ENCODE measurements around the gene COL26A1.

The COL26A1 gene

DNA sequence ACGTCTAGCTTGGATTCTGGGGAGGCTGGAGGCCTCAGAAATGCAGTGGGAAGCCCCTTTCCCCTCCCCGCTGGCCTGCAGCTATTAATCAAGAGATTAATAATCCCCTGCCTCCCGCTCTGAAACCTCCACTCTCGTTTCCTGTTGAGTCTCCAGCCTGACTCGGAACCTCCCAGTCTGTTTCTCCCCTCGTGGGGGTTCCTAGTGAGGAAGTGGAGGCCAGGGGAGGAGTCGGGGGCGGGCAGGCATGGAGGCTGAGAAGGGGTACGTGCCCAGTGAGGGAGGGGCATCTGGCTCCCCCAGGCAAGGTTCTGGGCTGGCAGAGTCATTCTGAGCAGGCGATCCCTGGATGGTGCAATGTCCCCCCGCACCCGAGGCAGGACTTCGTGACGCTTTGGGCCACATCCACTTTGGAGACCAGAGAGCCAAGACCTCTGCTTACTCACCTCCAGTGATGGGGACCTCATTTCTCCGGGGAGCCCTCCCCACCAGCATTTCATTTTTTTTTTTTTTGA lies 73.6 kb downstream of the COL26A1 start:
- Histone ChIP-seq H3K4me3 (peak overlapping the region; percentile 44), H3K9me3 (ENCODE audit: low read depth, low read length) (no peaks in the 10 kb centered on the region), H3K9ac (ENCODE audit: insufficient read length) (peak overlapping the region; percentile 28), H3K36me3 (ENCODE audit: insufficient read depth, low read length) (no peaks in the 10 kb centered on the region), H3K27ac (peak overlapping the region; percentile 39; the same call in 1 of the 2 replicates)
- TF ChIP-seq POLR2AphosphoS5 (IDR thresholded peaks at IDR 0.05; ENCODE audit: borderline replicate concordance, low read depth, low read length) (no peak), EZH2 (IDR thresholded peaks at IDR 0.05) (no peak), FOXP2 (optimal IDR thresholded peaks at IDR 0.05; ENCODE audit: control extremely low read depth, extremely low read length, insufficient read depth) (no peak)
- DNase-seq (ENCODE audit: low read depth, low spot score) = no peak

- Histone ChIP-seq H3K9me3 (ENCODE audit: low read depth, low read length) (no peaks in the 10 kb centered on the region), H3K27ac (no peak overlapping the region), H3K4me3 (no peak overlapping the region), H3K36me3 (ENCODE audit: insufficient read depth, low read length) (no peaks in the 10 kb centered on the region), H3K9ac (ENCODE audit: insufficient read length) (no peak overlapping the region)
- TF ChIP-seq FOXP2 (optimal IDR thresholded peaks at IDR 0.05; ENCODE audit: control extremely low read depth, extremely low read length, insufficient read depth) = no peak
- TF ChIP-seq EZH2 (IDR thresholded peaks at IDR 0.05) = no peak
- no peak for TF ChIP-seq POLR2AphosphoS5 (IDR thresholded peaks at IDR 0.05; ENCODE audit: borderline replicate concordance, low read depth, low read length)
- DNase-seq (ENCODE audit: low read depth, low spot score) = no peak
Observed at GRCh38 chr7:101436857-101437576, 74.3 kb downstream of the COL26A1 start.

GRCh38 chr7:101441890-101442289 lies 79.2 kb downstream of the COL26A1 start:
- no peak overlapping the region for H3K4me3 ChIP-seq
- no peak for DNase-seq (ENCODE audit: low read depth, low spot score)

GRCh38 chr7:101442426-101443070 lies 79.9 kb downstream of the COL26A1 start:
- H3K9me3 ChIP-seq (ENCODE audit: low read depth, low read length) = no peaks in the 10 kb centered on the region
- no peaks in the 10 kb centered on the region for H3K36me3 ChIP-seq (ENCODE audit: insufficient read depth, low read length)
- no peak for DNase-seq (ENCODE audit: low read depth, low spot score)
- H3K27ac ChIP-seq = no peak overlapping the region
- no peak overlapping the region for H3K4me3 ChIP-seq
- no peak overlapping the region for H3K9ac ChIP-seq (ENCODE audit: insufficient read length)
- TF ChIP-seq EZH2 (IDR thresholded peaks at IDR 0.05) = no peak
- TF ChIP-seq POLR2AphosphoS5 (IDR thresholded peaks at IDR 0.05; ENCODE audit: borderline replicate concordance, low read depth, low read length) = no peak
- no peak for TF ChIP-seq FOXP2 (optimal IDR thresholded peaks at IDR 0.05; ENCODE audit: control extremely low read depth, extremely low read length, insufficient read depth)

More at GRCh38 chr7:101441890-101442289, 79.2 kb downstream of the COL26A1 start:
- TF ChIP-seq POLR2AphosphoS5 (IDR thresholded peaks at IDR 0.05; ENCODE audit: borderline replicate concordance, low read depth, low read length) (no peak), FOXP2 (optimal IDR thresholded peaks at IDR 0.05; ENCODE audit: control extremely low read depth, extremely low read length, insufficient read depth) (no peak), EZH2 (IDR thresholded peaks at IDR 0.05) (no peak)
- H3K9ac ChIP-seq (ENCODE audit: insufficient read length) = no peak overlapping the region
- no peaks in the 10 kb centered on the region for H3K9me3 ChIP-seq (ENCODE audit: low read depth, low read length)
- no peaks in the 10 kb centered on the region for H3K36me3 ChIP-seq (ENCODE audit: insufficient read depth, low read length)
- H3K27ac ChIP-seq = no peak overlapping the region

GRCh38 chr7:101450064-101450463 lies 87.4 kb downstream of the COL26A1 start:
- no peak for TF ChIP-seq FOXP2 (optimal IDR thresholded peaks at IDR 0.05; ENCODE audit: control extremely low read depth, extremely low read length, insufficient read depth)
- no peak for TF ChIP-seq POLR2AphosphoS5 (IDR thresholded peaks at IDR 0.05; ENCODE audit: borderline replicate concordance, low read depth, low read length)
- TF ChIP-seq EZH2 (IDR thresholded peaks at IDR 0.05) = no peak

GRCh38 chr7:101453617-101454016 lies 90.9 kb downstream of the COL26A1 start:
- TF ChIP-seq FOXP2 (optimal IDR thresholded peaks at IDR 0.05; ENCODE audit: control extremely low read depth, extremely low read length, insufficient read depth) (no peak), POLR2AphosphoS5 (IDR thresholded peaks at IDR 0.05; ENCODE audit: borderline replicate concordance, low read depth, low read length) (no peak)
- Histone ChIP-seq H3K9ac (ENCODE audit: insufficient read length) (no peak overlapping the region), H3K9me3 (ENCODE audit: low read depth, low read length) (no peaks in the 10 kb centered on the region), H3K4me3 (no peak overlapping the region), H3K27ac (no peak overlapping the region), H3K36me3 (ENCODE audit: insufficient read depth, low read length) (no peaks in the 10 kb centered on the region)
- no peak for DNase-seq (ENCODE audit: low read depth, low spot score)

More at GRCh38 chr7:101450064-101450463, 87.4 kb downstream of the COL26A1 start:
- Histone ChIP-seq H3K9ac (ENCODE audit: insufficient read length) (no peak overlapping the region), H3K36me3 (ENCODE audit: insufficient read depth, low read length) (no peaks in the 10 kb centered on the region), H3K9me3 (ENCODE audit: low read depth, low read length) (no peaks in the 10 kb centered on the region), H3K27ac (no peak overlapping the region), H3K4me3 (no peak overlapping the region)
- no peak for DNase-seq (ENCODE audit: low read depth, low spot score)

DNA sequence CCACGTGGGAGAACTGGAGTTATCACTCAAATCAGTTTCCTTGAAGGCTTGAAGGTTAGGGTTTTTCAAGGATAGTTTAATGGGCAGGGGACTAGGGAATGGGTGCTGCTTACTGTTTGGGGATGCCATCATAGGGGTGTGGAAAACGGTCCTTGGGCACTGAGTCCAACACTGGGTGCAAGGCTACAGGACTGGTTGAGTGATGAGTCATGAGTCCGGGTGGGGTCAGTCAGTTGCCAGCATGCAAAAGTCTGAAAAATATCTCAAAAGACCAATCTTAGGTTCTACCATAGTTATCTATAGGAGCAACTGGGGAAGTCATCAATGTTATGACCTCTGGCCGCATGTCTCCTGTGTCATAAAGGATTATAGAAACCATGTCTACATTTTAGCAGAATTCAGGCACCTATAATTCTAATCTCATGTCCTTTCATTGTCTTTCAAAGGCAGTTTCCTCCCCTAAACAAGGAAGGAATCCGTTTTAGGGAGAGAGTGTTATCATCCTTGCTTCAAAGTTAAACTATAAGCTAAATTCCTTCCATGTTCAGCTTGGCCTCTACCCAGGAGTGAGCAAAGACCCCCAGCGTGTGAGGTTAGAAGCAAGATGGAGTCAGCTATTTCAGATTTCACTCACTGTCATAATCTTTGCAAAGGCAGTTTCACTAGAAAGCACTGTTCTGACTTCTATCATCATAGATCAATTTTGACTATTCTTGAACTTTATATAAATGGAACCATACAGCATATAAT lies 94.5 kb downstream of the COL26A1 start:
- DNase-seq (ENCODE audit: low read depth, low spot score) = no peak
- no peak overlapping the region for H3K9ac ChIP-seq (ENCODE audit: insufficient read length)
- no peak for TF ChIP-seq POLR2AphosphoS5 (IDR thresholded peaks at IDR 0.05; ENCODE audit: borderline replicate concordance, low read depth, low read length)
- no peak for TF ChIP-seq FOXP2 (optimal IDR thresholded peaks at IDR 0.05; ENCODE audit: control extremely low read depth, extremely low read length, insufficient read depth)
- no peak for TF ChIP-seq EZH2 (IDR thresholded peaks at IDR 0.05)
- H3K4me3 ChIP-seq = no peak overlapping the region
- H3K36me3 ChIP-seq (ENCODE audit: insufficient read depth, low read length) = no peaks in the 10 kb centered on the region
- no peak overlapping the region for H3K27ac ChIP-seq
- no peaks in the 10 kb centered on the region for H3K9me3 ChIP-seq (ENCODE audit: low read depth, low read length)

DNA sequence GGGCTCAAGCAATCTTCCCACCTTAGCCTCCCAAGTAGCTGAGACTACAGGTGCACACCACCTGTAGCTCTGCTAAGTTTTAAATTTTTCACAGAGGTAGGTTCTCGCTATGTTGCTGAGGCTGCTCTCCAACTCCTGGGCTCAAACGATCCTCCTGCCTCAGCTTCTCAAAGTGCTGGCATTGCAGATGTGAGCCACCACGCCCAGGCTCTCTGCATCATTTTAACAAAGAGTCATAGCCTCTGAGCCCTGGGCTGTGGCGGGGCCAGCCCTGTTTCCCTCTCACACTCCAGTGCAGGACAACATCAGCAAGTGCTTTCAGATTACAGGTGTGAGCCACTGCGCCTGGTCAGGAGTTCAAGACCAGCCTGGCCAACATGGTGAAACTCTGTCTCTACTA lies 102.5 kb downstream of the COL26A1 start:
- Histone ChIP-seq H3K36me3 (ENCODE audit: insufficient read depth, low read length) (no peaks in the 10 kb centered on the region), H3K9ac (ENCODE audit: insufficient read length) (no peak overlapping the region), H3K4me3 (no peak overlapping the region), H3K9me3 (ENCODE audit: low read depth, low read length) (no peaks in the 10 kb centered on the region), H3K27ac (no peak overlapping the region)
- TF ChIP-seq FOXP2 (optimal IDR thresholded peaks at IDR 0.05; ENCODE audit: control extremely low read depth, extremely low read length, insufficient read depth) (no peak), POLR2AphosphoS5 (IDR thresholded peaks at IDR 0.05; ENCODE audit: borderline replicate concordance, low read depth, low read length) (no peak), EZH2 (IDR thresholded peaks at IDR 0.05) (no peak)
- DNase-seq (ENCODE audit: low read depth, low spot score) = no peak

Data from SK-N-MC (cell line).